ENCODE measurements around the gene CD300E. TPM values are rescaled to one million over a fixed set of nuclear protein-coding genes. Genes with fewer than 3 reads are reported as not detected.

The CD300E gene
- total and polyA plus RNA-seq, 2 donors (not counting 3 experiments of a cell fraction or from before 2014, with no cell fraction given), result not detected

- intact Hi-C loops (cut with micrococcal nuclease), result no loop called here
- Histone ChIP-seq H3K79me2 (ENCODE audit: control insufficient read depth, insufficient read depth, low read length) (no peaks in the 10 kb centered on the region), H3K9me3 (replicated peaks; ENCODE audit: control insufficient read depth, insufficient read depth, low read length) (no peaks in the 10 kb centered on the region), H3K4me1 (ENCODE audit: control insufficient read depth, extremely low read depth, insufficient read depth, low read length) (no peaks in the 10 kb centered on the region), H3K4me3 (replicated peaks in 1 of 3; ENCODE audit: insufficient read depth in 1 of 3, low read depth in 1 of 3, low read length in 3 of 3) (no peak overlapping the region), H2AFZ (ENCODE audit: low read depth, low read length) (no peak overlapping the region), H3K4me2 (ENCODE audit: insufficient read depth, low read length) (no peak overlapping the region), H3K27me3 (ENCODE audit: control insufficient read depth in 2 of 2, insufficient read depth in 2 of 2, low read length in 2 of 2) (no peaks in the 10 kb centered on the region), H3K36me3 (ENCODE audit: control insufficient read depth in 2 of 2, extremely low read depth in 1 of 2, insufficient read depth in 2 of 2, low read length in 2 of 2) (no peaks in the 10 kb centered on the region), H3K9me1 (replicated peaks; ENCODE audit: control insufficient read depth, extremely low read depth, insufficient read depth, low read length) (no peaks in the 10 kb centered on the region), H3K9ac (replicated peaks; ENCODE audit: extremely low read depth, insufficient read depth, low read length) (no peak overlapping the region), H3K27ac (ENCODE audit: insufficient read depth, low read depth, low read length) (no peak overlapping the region), H4K20me1 (replicated peaks; ENCODE audit: control insufficient read depth, extremely low read depth, insufficient read depth, low read length) (no peaks in the 10 kb centered on the region)
- CTCF ChIA-PET, result no interaction called here
- TF ChIP-seq, protein P1, sequence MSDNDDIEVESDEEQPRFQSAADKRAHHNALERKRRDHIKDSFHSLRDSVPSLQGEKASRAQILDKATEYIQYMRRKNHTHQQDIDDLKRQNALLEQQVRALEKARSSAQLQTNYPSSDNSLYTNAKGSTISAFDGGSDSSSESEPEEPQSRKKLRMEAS (IDR thresholded peaks at IDR 0.05; ENCODE audit: insufficient read depth, insufficient read length), result no peak
- TF ChIP-seq MYC (IDR thresholded peaks at IDR 0.05; ENCODE audit: low read depth, low read length), result no peak
- DNase-seq (ENCODE audit: low read depth, low spot score) (no peak), FAIRE-seq (no peak)
- no TSS peak for BruUV-seq (replicated peaks)
- dilution Hi-C loops (cut with MboI; ENCODE audit: extremely low pct_ligation_motif_present, low sequenced_read_pairs), result no loop called here
- POLR2A ChIA-PET, result no interaction called here
Observed at GRCh38 chr17:74646231-74646630, 22.7 kb upstream of the CD300E start.

GRCh38 chr17:74645010-74645409 is 21.5 kb upstream of the CD300E start:
- H3K4me1 ChIP-seq (ENCODE audit: control insufficient read depth, extremely low read depth, insufficient read depth, low read length), result no peaks in the 10 kb centered on the region
- no peak overlapping the region for H2AFZ ChIP-seq (ENCODE audit: low read depth, low read length)
- no TSS peak for BruUV-seq (replicated peaks)
- H3K9me1 ChIP-seq (replicated peaks; ENCODE audit: control insufficient read depth, extremely low read depth, insufficient read depth, low read length), result no peaks in the 10 kb centered on the region
- no peak overlapping the region for H3K4me3 ChIP-seq (replicated peaks in 1 of 3; ENCODE audit: insufficient read depth in 1 of 3, low read depth in 1 of 3, low read length in 3 of 3)
- H3K27ac ChIP-seq (ENCODE audit: insufficient read depth, low read depth, low read length), result no peak overlapping the region
- no peak overlapping the region for H3K4me2 ChIP-seq (ENCODE audit: insufficient read depth, low read length)
- H3K36me3 ChIP-seq (ENCODE audit: control insufficient read depth in 2 of 2, extremely low read depth in 1 of 2, insufficient read depth in 2 of 2, low read length in 2 of 2), result no peaks in the 10 kb centered on the region
- dilution Hi-C loops (cut with MboI; ENCODE audit: extremely low pct_ligation_motif_present, low sequenced_read_pairs) (no loop called here), intact Hi-C loops (cut with micrococcal nuclease) (no loop called here)
- H3K27me3 ChIP-seq (ENCODE audit: control insufficient read depth in 2 of 2, insufficient read depth in 2 of 2, low read length in 2 of 2), result no peaks in the 10 kb centered on the region
- no peaks in the 10 kb centered on the region for H3K9me3 ChIP-seq (replicated peaks; ENCODE audit: control insufficient read depth, insufficient read depth, low read length)
- no peak for TF ChIP-seq GATA2 (IDR thresholded peaks at IDR 0.05; ENCODE audit: insufficient read depth, insufficient read length, low read depth, low read length)
- TF ChIP-seq POLR2AphosphoS5 (IDR thresholded peaks at IDR 0.05; ENCODE audit: insufficient read depth, low read depth, low read length), result no peak
- ChIA-PET CTCF (no interaction called here), POLR2A (no interaction called here)
- H3K79me2 ChIP-seq (ENCODE audit: control insufficient read depth, insufficient read depth, low read length), result no peaks in the 10 kb centered on the region
- DNase-seq (ENCODE audit: low read depth, low spot score), result no peak
- no peak overlapping the region for H3K9ac ChIP-seq (replicated peaks; ENCODE audit: extremely low read depth, insufficient read depth, low read length)
- FAIRE-seq, result no peak
- no peaks in the 10 kb centered on the region for H4K20me1 ChIP-seq (replicated peaks; ENCODE audit: control insufficient read depth, extremely low read depth, insufficient read depth, low read length)

All from endothelial cell of umbilical vein (primary cell).